ENCODE measurements around the gene SMIM22.

- TF ChIP-seq EZH2 (IDR thresholded peaks at IDR 0.05; ENCODE audit: borderline replicate concordance, low read depth, low read length, severe bottlenecking) (no peak), POLR2AphosphoS5 (IDR thresholded peaks at IDR 0.05; ENCODE audit: insufficient read depth, low read depth, low read length) (no peak), POLR2A (IDR thresholded peaks at IDR 0.05; ENCODE audit: low read depth, low read length) (no peak)
Observed at GRCh38 chr16:4801962-4802658, 6.9 kb downstream of the SMIM22 start, which contains the start of gene ROGDI.

All from endothelial cell of umbilical vein (primary cell).